GM18511 (cell line): ENCODE measurements around the gene MBOAT1.
"Not testable (repeated sequence)": the region's sequence is repeated elsewhere in the genome, so short reads cannot be mapped to it uniquely, and the experiment has no call there.

Source experiments
- ATAC-seq: cut with Tn5 transposase; IDR thresholded peaks from one replicate; pipeline ENCODE4 v1.9.1; 2021; ENCODE audit warnings: mild to moderate bottlenecking, moderate library complexity; ENCODE audit not compliant: unreplicated experiment

Gene MBOAT1

DNA sequence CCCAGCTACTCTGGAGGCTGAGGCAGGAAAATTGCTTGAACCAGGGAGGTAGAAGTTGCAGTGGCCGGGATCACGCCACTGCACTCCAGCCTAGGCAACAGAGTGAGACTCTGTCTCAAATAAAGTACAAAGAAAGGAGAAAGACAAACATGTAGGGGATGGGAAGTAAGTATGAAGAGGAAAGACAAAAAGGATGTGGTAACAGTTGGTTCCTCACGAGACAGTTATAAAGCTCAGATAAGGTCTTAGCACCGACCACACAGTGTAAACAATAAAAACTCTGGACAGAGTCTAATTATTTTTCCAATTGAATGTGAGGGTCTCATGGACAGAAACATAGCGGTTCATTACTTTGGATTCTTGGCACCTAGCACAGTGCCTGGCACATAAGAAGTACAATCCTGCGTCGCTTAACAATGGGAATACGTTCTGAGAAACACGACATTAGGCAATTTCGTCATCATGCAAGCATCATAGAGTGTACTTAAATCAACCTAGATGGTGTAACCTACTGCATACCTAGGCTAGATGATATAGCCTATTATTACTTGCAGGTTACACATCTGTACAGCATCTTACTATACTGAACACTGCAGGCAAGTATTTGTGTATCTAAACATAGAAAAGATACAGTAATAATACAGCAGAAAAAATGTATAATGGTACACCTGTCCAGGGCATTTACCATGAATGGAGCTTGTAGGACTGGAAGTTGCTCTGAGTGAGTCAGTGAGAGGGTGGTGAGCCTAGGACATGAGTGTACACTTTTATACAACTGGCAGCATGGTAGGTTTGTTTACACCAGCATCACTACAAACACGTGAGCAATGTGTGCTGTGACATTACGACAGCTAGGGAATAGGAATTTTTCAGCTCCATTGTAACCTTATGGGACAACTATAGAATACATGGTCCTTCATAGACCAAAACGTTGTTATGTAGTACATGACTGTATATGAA, 38.2 kb downstream of the MBOAT1 start:
- peak; percentile 76 for ATAC-seq

GRCh38 chr6:20172842-20173456, 39.3 kb downstream of the MBOAT1 start:
- ATAC-seq, result no peak

DNA sequence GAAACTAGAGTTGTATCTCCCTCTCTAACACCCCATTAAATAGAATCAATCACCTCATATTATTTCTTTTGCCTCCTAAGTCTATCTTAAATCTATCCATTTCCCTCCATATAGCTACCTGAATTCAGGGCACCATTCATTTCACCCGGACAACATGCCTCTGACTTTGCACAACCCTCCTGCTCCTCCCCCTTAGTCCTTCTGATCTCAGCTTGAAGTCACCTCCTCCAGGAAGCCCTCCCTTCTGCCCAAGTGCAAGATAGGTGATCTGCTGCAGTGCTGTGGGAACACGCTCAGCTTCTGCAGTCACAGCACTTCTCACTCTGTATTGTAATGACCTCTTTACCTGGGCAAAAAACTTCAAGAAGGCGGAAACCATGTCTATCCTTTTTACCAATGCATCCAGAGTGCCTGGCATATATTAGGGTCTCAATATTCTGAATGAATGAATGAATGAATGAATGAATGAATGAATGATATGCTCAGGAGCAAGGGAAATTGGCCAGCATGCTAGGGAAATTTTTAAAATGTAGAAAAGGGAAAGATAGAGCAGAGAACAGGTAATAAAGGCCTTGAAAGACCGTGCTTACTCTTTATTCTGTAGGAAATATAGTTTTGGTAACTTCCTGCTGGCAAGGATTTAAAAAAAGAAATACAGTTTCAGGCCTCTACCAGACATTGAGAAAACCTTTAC, 41.7 kb downstream of the MBOAT1 start:
- no peak for ATAC-seq

GRCh38 chr6:20169786-20170185, 42.5 kb downstream of the MBOAT1 start:
- no peak for ATAC-seq

DNA sequence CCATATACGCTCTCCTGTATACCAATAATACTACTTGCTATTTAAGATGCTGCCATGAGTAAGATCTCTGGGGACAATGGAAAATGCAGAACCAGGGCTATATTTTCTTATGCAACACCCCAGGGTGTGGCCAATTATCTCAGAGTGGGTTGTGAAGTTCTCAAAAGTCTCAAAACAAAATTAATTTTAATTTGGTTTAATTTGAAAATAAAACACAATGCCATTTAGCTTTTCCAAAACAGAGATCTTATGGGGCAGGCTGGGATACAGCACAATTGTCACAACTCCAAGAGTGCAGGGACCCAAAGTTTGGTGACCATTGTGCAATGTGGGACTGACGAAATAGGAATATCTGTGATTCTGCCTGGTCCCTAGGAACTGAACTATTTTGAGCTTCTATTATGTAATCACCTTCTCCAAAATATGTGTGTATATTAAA, 43.1 kb downstream of the MBOAT1 start:
- no peak for ATAC-seq

DNA sequence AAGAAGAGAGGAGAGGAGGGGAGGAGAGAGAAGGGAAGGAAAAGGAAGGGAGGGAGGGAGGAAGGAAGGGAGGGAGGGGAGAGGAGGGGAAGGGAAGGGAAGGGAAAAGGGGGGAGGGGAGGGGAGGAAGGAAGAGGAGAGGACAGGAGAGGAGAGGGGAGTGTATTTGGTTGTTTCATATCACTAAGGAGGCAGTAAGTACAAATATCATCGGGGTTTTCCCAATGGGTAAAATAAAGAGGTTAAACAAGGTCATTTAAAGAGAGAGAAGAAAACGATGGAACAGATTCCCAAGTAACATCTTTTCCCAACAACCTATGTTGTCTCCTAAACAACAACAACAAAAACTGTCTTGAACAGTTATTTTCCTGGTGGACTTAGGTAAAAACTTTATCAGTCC, 43.6 kb downstream of the MBOAT1 start:
- ATAC-seq, result no peak

GRCh38 chr6:20167601-20168000, 44.7 kb downstream of the MBOAT1 start:
- ATAC-seq, result no peak

DNA sequence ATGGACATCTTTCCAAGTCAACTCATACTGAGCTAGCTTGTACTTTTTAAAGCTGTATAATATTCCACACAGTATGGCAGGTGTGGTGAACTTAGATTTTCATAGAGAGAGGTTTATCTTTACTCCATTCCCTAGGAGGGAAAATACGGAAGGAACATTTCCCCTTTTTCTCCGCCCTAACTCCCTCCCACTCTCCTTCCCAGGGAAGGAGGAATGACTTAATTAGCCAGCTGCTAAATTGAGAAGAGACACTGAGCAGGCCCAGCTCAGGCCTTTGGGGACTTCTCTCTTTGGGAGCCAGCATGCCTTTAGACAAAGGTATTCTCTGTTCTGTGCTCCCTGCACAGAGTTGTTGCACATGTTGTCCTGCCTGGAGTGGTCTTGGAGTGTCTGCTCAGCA, 46.1 kb downstream of the MBOAT1 start:
- no peak for ATAC-seq

- no peak for ATAC-seq
Observed at GRCh38 chr6:20162515-20162914, 49.8 kb downstream of the MBOAT1 start.

DNA sequence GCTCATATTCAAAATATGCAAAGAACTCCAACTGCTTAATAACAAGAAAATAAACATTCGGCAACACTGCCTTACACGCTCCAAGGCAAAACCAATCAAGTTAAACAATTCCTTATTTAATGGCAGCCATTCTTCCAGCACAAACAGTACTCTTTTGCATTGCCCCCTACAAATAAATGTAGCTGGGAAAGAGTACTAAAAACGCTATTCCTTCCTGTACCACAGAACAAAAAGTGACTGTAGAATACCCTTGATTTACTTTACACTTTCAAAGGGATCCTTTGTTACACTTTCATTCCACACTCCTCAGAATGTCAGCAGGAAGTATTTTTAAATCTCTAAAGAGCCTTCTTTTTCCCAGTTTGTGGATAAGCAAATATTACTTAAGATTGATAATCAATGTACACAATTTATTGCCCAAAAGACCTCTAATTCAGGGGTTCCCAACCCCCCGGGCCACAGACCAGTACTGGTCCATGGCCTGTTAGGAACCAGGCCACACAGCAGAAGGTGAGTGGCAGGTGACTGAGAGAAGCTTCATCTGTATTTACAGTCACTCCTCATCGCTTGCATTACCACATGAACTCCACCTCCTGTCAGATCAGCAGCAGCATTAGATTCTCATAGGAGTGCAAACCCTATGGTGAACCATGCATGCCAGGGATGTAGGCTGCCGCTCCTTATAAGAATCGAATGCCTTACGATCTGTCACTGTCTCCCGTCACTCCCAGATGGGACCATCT, 51.6 kb downstream of the MBOAT1 start:
- ATAC-seq, result no peak

DNA sequence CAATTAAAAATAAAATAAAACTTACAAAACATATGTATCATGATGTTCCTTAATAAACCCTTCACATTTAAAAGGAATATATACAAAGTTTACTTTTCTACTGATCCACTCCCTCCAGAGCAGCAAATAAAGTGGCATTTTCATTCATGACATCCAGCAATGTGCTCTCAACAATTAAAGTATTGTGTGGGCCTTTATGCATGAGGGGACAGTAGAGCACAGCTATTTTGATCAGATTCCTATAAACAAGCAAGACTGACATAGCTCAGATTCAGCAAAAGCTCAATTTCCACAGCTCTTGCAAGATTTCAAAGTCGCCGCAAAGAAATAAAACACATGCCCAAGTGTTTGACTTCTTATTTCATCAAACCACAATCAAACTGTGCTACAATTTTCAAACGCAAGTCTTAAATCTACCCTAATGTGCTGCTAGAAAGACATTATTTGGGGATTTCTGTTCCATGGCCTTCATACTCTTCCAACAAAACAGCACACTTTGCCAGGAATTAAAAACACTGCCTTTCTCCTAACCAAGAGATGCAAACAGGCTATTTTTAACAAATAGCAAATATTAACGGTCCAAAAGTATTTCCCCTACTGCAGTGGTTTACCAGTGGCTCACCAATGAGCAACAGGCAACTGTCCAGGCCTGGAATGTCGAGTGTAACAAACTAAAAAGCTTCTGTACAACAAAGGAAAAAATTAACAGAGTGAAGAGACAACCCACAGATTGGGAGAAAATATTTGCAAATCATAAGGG, 52.3 kb downstream of the MBOAT1 start:
- no peak for ATAC-seq

GRCh38 chr6:20159098-20159497, 53.2 kb downstream of the MBOAT1 start:
- ATAC-seq, result no peak

GRCh38 chr6:20158676-20159075, 53.6 kb downstream of the MBOAT1 start:
- ATAC-seq, result no peak

DNA sequence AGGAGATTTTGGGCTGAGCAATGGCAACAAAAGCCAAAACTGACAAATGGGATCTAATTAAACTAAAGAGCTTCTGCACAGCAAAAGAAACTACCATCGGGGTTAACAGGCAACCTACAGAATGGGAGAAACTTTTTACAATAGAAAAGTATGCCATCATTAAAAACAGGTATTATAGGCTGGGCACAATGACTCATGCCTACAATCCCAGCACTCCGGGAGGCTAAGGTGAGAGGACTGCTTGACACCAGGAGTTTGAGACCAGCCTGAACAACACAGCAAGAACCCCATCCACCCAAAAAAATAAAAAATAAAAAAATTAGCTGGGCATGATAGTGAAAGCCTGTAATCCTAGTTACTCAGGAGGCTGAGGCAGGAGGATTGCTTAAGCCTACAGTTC, 55.4 kb downstream of the MBOAT1 start:
- no peak for ATAC-seq

DNA sequence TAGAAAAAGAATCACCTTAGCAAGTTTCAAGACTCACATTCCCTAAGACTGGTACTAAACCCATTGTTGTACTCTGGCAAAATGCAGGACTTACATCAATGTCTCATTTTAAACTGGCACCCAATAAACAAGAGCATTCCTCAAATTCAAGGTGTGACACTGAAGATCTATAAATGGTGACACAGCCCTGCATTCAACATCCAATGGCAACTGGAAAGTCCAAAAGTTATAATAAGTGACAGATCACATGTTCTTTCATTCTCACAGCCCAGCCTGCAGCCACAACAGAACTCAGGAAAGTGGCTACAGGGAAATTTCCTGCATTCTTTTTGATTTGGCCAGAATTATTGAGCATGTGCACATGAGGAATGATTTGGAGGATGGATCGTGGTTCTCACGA, 57.5 kb downstream of the MBOAT1 start:
- ATAC-seq, result no peak

DNA sequence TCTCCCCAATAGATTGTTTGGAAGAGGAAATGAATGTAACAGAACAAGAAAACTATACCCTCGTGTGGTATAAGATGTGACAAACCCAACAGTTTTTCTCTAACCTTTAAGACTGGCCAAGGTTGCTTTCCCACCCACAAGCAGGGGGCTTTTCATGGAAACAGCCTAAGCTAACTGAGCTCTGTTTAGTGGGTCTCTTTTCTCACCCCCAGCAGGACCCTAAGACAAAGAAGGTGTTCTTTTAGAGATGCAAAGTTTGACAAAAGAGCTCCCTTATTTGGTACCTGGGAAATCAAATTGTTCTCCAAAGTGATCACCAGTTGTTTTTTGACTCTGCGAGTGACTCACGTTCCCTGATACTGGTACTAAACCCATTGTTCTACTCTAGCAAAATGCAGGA, 59.1 kb downstream of the MBOAT1 start:
- ATAC-seq, result no peak

DNA sequence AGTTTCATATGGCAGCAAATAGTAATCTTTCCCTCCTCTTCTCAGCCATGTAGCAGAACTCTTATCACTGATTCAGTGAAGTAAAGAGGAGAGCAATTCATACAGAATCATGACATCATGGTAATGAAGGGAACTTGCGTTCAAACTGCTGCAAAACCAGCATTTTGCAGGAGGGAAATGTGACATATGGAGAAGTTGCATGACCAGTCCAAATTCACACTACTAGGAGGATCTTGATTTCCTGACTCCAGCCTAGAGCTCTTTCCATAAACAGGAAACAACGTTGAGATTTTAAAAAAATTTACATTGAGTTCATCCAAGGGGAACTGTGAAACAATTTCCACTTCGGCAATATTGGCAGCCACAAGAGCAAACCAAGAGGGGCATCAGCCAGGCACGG, 63.8 kb downstream of the MBOAT1 start:
- no peak for ATAC-seq

DNA sequence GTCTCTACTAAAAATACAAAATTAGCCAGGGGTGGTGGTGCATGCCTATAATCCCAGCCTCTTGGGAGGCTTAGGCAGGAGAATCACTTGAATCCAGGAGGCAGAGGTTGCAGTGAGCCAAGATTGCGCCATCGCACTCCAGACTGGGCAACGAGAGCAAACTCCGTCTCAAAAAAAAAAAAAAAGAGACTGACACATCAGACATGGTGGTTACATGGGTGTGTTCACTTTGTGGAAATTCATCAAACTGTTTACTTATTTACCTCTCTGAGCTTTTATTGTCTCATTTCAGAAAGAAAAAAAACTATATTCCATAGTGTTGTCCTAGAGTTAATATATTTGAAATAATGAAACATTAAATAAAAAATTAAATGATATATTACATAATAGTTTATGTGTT, 64.8 kb downstream of the MBOAT1 start:
- ATAC-seq, result no peak

DNA sequence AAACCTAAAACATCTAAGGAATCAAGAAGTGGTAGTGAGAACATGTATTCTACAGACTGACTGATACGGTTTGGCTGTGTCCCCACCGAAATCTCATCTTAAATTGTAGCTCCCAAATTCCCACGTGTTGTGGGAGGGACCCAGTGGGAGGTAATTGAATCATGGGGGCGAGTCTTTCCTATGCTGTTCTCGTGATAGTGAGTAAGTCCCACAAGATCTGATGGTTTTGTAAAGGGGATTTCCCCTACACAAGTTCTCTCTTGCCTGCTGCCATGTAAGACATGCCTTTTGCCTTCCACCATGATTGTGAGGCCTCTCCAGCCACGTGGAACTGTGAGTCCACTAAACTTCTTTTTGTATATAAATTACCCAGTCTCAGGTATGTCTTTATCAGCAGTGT, 65.4 kb downstream of the MBOAT1 start:
- ATAC-seq, result not testable (repeated sequence)

DNA sequence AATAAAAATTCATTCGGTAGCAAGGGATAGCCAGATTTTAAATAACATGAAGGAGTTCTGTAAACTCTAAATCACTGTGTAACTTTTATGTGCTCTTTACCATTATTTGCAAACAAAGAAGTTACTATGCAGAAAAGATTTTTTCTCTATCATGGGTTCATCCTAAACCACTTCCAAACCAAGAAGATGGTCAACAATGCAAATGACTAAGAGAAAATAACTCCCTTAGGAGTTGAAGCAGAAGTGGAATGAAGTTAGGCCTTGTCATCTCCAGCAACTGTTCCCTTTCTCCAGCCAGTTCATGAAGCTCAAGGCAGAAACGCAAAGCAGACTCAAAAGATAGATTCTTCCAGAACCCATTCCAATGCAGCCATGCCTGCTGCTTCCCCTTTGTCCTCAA, 66.0 kb downstream of the MBOAT1 start:
- ATAC-seq, result no peak
